Measurements from ENCODE around the gene ZBTB18. TPM values are rescaled to one million over a fixed set of nuclear protein-coding genes. Genes with fewer than 3 reads are reported as not detected.

Gene ZBTB18
- polyA plus RNA-seq, 3 donors = 3.0 to 45.5 (median 3.6) TPM

- Histone ChIP-seq H3K36me3 (replicated peaks in 1 of 2; ENCODE audit: control insufficient read depth in 1 of 2, insufficient read depth in 2 of 2, low read length in 2 of 2) (no peaks in the 10 kb centered on the region), H3K27ac (ENCODE audit: low read depth in 1 of 2, low read length in 2 of 2) (no peak overlapping the region), H3K4me1 (ENCODE audit: control insufficient read depth in 1 of 2, insufficient read depth in 2 of 2, low read length in 2 of 2) (no peaks in the 10 kb centered on the region), H3K27me3 (ENCODE audit: control insufficient read depth in 2 of 2, insufficient read depth in 2 of 2, low read length in 2 of 2) (no peaks in the 10 kb centered on the region), H3K9me3 (replicated peaks in 1 of 2; ENCODE audit: control insufficient read depth in 1 of 2, insufficient read depth in 1 of 2, low read length in 2 of 2) (no peaks in the 10 kb centered on the region), H2AFZ (ENCODE audit: insufficient read depth, low read depth, low read length, poor library complexity, severe bottlenecking) (no peak overlapping the region), H3K9ac (ENCODE audit: insufficient read depth, low read length, poor library complexity, severe bottlenecking) (no peak overlapping the region), H3K79me2 (ENCODE audit: insufficient read depth, low read length) (no peaks in the 10 kb centered on the region), H3K4me2 (replicated peaks; ENCODE audit: extremely low read depth, low read length, poor library complexity, severe bottlenecking) (no peak overlapping the region), H4K20me1 (ENCODE audit: insufficient read depth, low read length) (no peaks in the 10 kb centered on the region), H3K4me3 (replicated peaks in 1 of 3; ENCODE audit: low read depth in 2 of 3, low read length in 3 of 3) (no peak overlapping the region)
- TF ChIP-seq CTCF (IDR thresholded peaks at IDR 0.05) = no peak
- 7% methylated on average over 3 of the region's 5 CpGs for WGBS (ENCODE audit: insufficient coverage)
- peak overlapping the region in 1 of 2 donors; percentile 58 for H3K4me3 Mint-ChIP-seq
- H3K36me3 Mint-ChIP-seq = no peaks in the 10 kb centered on the region
- no peak overlapping the region for H3K27ac Mint-ChIP-seq
- intact Hi-C loops (cut with micrococcal nuclease) = no loop called here
- peak; percentile 10 to 26 (median 18) for DNase-seq
- H3K27me3 Mint-ChIP-seq (ENCODE audit: low read depth in 3 of 3) = peaks cover 15 to 18% (median 16%) of the 10 kb centered on the region in 3 donors
- peaks cover 0 to 8% (median 4%) of the 10 kb centered on the region in 7 donors for H3K9me3 Mint-ChIP-seq
- H3K4me1 Mint-ChIP-seq = peaks cover 7% of the 10 kb centered on the region
These were observed 32.4 kb downstream of the ZBTB18 start for GRCh38 chr1:244083383-244083943.

- no peak overlapping the region for H3K4me3 ChIP-seq (replicated peaks in 1 of 3; ENCODE audit: low read depth in 2 of 3, low read length in 3 of 3)
- no peak for TF ChIP-seq CTCF (IDR thresholded peaks at IDR 0.05)
- no peak overlapping the region for H3K27ac ChIP-seq (ENCODE audit: low read depth in 1 of 2, low read length in 2 of 2)
- H3K4me2 ChIP-seq (replicated peaks; ENCODE audit: extremely low read depth, low read length, poor library complexity, severe bottlenecking) = no peak overlapping the region
- H3K27me3 ChIP-seq (ENCODE audit: control insufficient read depth in 2 of 2, insufficient read depth in 2 of 2, low read length in 2 of 2) = no peaks in the 10 kb centered on the region
- peaks cover 15 to 16% (median 16%) of the 10 kb centered on the region in 3 donors for H3K27me3 Mint-ChIP-seq (ENCODE audit: low read depth in 3 of 3)
- H3K4me3 Mint-ChIP-seq = no peak overlapping the region
- DNase-seq = no peak
- WGBS (ENCODE audit: insufficient coverage) = 3% methylated on average over 3 of the region's 3 CpGs
- H2AFZ ChIP-seq (ENCODE audit: insufficient read depth, low read depth, low read length, poor library complexity, severe bottlenecking) = no peak overlapping the region
- no peaks in the 10 kb centered on the region for H3K36me3 ChIP-seq (replicated peaks in 1 of 2; ENCODE audit: control insufficient read depth in 1 of 2, insufficient read depth in 2 of 2, low read length in 2 of 2)
- no peak overlapping the region for H3K9ac ChIP-seq (ENCODE audit: insufficient read depth, low read length, poor library complexity, severe bottlenecking)
- no peaks in the 10 kb centered on the region for H3K36me3 Mint-ChIP-seq
- no peaks in the 10 kb centered on the region for H3K4me1 ChIP-seq (ENCODE audit: control insufficient read depth in 1 of 2, insufficient read depth in 2 of 2, low read length in 2 of 2)
- no peaks in the 10 kb centered on the region for H4K20me1 ChIP-seq (ENCODE audit: insufficient read depth, low read length)
- H3K9me3 Mint-ChIP-seq = peaks cover 0 to 8% (median 4%) of the 10 kb centered on the region in 7 donors
- H3K79me2 ChIP-seq (ENCODE audit: insufficient read depth, low read length) = no peaks in the 10 kb centered on the region
- intact Hi-C loops (cut with micrococcal nuclease) = no loop called here
- H3K9me3 ChIP-seq (replicated peaks in 1 of 2; ENCODE audit: control insufficient read depth in 1 of 2, insufficient read depth in 1 of 2, low read length in 2 of 2) = no peaks in the 10 kb centered on the region
- H3K27ac Mint-ChIP-seq = no peak overlapping the region
- peaks cover 7% of the 10 kb centered on the region for H3K4me1 Mint-ChIP-seq
These were observed 33.7 kb downstream of the ZBTB18 start for GRCh38 chr1:244084763-244085162.

All from CD14-positive monocyte (primary cell).